ENCODE results near the gene KCNQ1.

Gene KCNQ1

DNA sequence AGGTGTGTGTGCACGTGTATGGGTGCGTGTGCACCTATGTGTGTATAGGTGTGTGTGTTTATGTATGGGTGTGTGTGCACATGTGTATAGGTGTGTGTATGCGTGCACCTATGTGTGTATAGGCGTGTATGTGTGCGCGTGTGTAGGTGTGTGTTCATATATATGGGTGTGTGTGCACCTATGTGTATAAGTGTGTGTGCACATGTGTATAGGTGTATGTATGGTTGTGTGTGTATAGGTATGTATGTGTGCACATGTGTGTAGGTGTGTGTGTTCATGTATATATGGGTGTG is 26.9 kb downstream of the KCNQ1 start:
- Histone ChIP-seq H3K9me3 (ENCODE audit: low read length) (no peaks in the 10 kb centered on the region), H3K9ac (ENCODE audit: low read length) (no peak overlapping the region), H3K9me2 (ENCODE audit: low read depth, low read length) (no peaks in the 10 kb centered on the region), H3K27ac (ENCODE audit: low read depth, low read length, poor library complexity, severe bottlenecking) (no peak overlapping the region), H3K36me3 (ENCODE audit: insufficient read depth, low read length) (no peaks in the 10 kb centered on the region), H3K4me2 (ENCODE audit: low read length) (no peak overlapping the region), H3K4me1 (ENCODE audit: insufficient read depth, low read length, severe bottlenecking) (no peaks in the 10 kb centered on the region), H2AFZ (ENCODE audit: low read length) (no peak overlapping the region), H3K79me2 (ENCODE audit: insufficient read depth, low read length) (no peaks in the 10 kb centered on the region), H3K4me3 (ENCODE audit: low read depth, low read length, poor library complexity, severe bottlenecking) (no peak overlapping the region), H4K20me1 (ENCODE audit: insufficient read depth, low read length) (no peaks in the 10 kb centered on the region), H3K27me3 (ENCODE audit: insufficient read depth, low read length) (peaks cover 3% of the 10 kb centered on the region; the same call in 1 of the 2 replicates), H3F3A (ENCODE audit: insufficient read depth, low read length) (no peaks in the 10 kb centered on the region)
- no peak for TF ChIP-seq CTCF (IDR thresholded peaks at IDR 0.05; ENCODE audit: low read length)
- no peak for TF ChIP-seq EZH2 (IDR thresholded peaks at IDR 0.05; ENCODE audit: borderline replicate concordance, low read length)

- no peak for TF ChIP-seq CTCF (IDR thresholded peaks at IDR 0.05; ENCODE audit: low read length)
- no peak for TF ChIP-seq EZH2 (IDR thresholded peaks at IDR 0.05; ENCODE audit: borderline replicate concordance, low read length)
- Histone ChIP-seq H3K9me2 (ENCODE audit: low read depth, low read length) (no peaks in the 10 kb centered on the region), H3K9ac (ENCODE audit: low read length) (no peak overlapping the region), H3K79me2 (ENCODE audit: insufficient read depth, low read length) (no peaks in the 10 kb centered on the region), H2AFZ (ENCODE audit: low read length) (no peak overlapping the region), H3K36me3 (ENCODE audit: insufficient read depth, low read length) (no peaks in the 10 kb centered on the region), H3K4me2 (ENCODE audit: low read length) (no peak overlapping the region), H4K20me1 (ENCODE audit: insufficient read depth, low read length) (no peaks in the 10 kb centered on the region), H3F3A (ENCODE audit: insufficient read depth, low read length) (no peaks in the 10 kb centered on the region), H3K4me1 (ENCODE audit: insufficient read depth, low read length, severe bottlenecking) (no peaks in the 10 kb centered on the region), H3K27me3 (ENCODE audit: insufficient read depth, low read length) (peaks cover 3% of the 10 kb centered on the region; the same call in 1 of the 2 replicates), H3K4me3 (ENCODE audit: low read depth, low read length, poor library complexity, severe bottlenecking) (no peak overlapping the region), H3K9me3 (ENCODE audit: low read length) (no peaks in the 10 kb centered on the region), H3K27ac (ENCODE audit: low read depth, low read length, poor library complexity, severe bottlenecking) (no peak overlapping the region)
Measured at GRCh38 chr11:2472428-2473186, 27.8 kb downstream of the KCNQ1 start.

DNA sequence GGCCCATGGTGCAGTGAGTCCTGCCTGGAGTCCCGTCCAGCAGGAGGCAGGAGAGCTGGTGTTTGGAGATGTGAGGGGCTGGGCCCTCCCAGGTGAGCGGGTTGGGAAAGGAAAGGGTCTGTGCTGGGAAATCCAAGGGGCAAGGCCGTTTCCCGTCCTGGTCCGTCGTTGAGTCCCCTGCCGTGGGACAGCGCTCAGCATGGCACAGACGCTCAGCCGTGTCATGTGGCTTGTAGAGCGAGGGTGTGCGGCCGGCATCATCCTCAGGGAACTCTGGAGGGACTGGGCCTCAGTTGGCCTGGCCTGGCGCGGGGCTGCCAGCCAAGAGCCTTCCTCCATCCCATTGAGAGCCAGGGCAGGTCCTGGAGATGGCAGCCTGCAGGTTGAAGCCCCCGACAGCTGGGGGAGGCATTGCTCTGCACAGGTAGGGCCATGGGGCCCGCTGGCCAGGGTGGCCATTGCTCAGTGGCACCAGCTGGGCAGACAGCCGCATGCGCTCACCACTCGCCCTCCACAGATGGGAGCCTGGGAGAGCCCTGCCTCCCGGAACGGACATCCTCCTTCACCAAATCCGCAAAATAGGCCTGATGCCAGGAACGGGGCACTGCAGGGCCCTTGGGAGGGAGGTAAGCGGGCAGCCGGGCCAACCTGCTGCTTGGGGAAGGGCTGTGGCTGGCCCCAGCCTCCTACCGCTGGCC is 28.7 kb downstream of the KCNQ1 start:
- H3K4me2 ChIP-seq (ENCODE audit: low read length): no peak overlapping the region
- H3K4me1 ChIP-seq (ENCODE audit: insufficient read depth, low read length, severe bottlenecking): no peaks in the 10 kb centered on the region

More for the DNA sequence above, 28.7 kb downstream of the KCNQ1 start:
- Histone ChIP-seq H3K27me3 (ENCODE audit: insufficient read depth, low read length) (peaks cover 3% of the 10 kb centered on the region; the same call in 1 of the 2 replicates), H3F3A (ENCODE audit: insufficient read depth, low read length) (no peaks in the 10 kb centered on the region), H3K9me2 (ENCODE audit: low read depth, low read length) (no peaks in the 10 kb centered on the region), H3K9me3 (ENCODE audit: low read length) (no peaks in the 10 kb centered on the region), H2AFZ (ENCODE audit: low read length) (no peak overlapping the region), H3K9ac (ENCODE audit: low read length) (no peak overlapping the region), H4K20me1 (ENCODE audit: insufficient read depth, low read length) (no peaks in the 10 kb centered on the region), H3K79me2 (ENCODE audit: insufficient read depth, low read length) (no peaks in the 10 kb centered on the region), H3K27ac (ENCODE audit: low read depth, low read length, poor library complexity, severe bottlenecking) (no peak overlapping the region), H3K36me3 (ENCODE audit: insufficient read depth, low read length) (no peaks in the 10 kb centered on the region), H3K4me3 (ENCODE audit: low read depth, low read length, poor library complexity, severe bottlenecking) (no peak overlapping the region)
- TF ChIP-seq CTCF (IDR thresholded peaks at IDR 0.05; ENCODE audit: low read length): no peak
- TF ChIP-seq EZH2 (IDR thresholded peaks at IDR 0.05; ENCODE audit: borderline replicate concordance, low read length): no peak
